ENCODE data around the gene DYNC1LI1. TPM values are rescaled to one million over a fixed set of nuclear protein-coding genes. Genes with fewer than 3 reads are reported as not detected.

The DYNC1LI1 gene
- total and polyA plus RNA-seq, 9 of the 15 experiments (the other 6 are each of a cell fraction or from before 2014, with no cell fraction given), result 21.0 to 85.4 (median 61.3) TPM

DNA sequence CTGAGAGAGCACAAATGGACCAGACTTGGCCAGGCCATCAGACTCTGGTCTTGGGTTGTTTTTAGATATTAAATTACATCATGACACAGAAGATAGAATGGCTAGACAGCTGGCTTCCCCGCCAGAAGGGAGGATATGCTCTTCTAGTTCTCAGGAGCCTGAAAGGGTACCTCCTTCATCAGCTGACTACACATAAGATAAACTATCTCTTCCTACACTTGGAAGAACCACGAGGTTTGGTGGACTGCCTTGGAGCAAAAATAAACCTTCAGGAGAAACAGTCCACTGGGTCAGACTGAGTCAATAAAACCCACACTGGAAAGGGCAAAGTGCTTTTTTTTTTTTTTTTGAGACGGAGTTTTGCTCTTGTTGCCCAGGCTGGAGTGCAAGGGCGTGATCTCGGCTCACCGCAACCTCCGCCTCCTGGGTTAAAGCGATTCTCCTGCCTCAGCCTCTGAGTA lies 26.3 kb upstream of the DYNC1LI1 start (continued):
- TF ChIP-seq, protein P1, sequence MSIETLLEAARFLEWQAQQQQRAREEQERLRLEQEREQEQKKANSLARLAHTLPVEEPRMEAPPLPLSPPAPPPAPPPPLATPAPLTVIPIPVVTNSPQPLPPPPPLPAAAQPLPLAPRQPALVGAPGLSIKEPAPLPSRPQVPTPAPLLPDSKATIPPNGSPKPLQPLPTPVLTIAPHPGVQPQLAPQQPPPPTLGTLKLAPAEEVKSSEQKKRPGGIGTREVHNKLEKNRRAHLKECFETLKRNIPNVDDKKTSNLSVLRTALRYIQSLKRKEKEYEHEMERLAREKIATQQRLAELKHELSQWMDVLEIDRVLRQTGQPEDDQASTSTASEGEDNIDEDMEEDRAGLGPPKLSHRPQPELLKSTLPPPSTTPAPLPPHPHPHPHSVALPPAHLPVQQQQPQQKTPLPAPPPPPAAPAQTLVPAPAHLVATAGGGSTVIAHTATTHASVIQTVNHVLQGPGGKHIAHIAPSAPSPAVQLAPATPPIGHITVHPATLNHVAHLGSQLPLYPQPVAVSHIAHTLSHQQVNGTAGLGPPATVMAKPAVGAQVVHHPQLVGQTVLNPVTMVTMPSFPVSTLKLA (conservative IDR thresholded peaks at IDR 0.05), result peak in 1 of 2 experiments; percentile 55; a peak in 1 of 4 replicates
- TF ChIP-seq, protein P2, sequence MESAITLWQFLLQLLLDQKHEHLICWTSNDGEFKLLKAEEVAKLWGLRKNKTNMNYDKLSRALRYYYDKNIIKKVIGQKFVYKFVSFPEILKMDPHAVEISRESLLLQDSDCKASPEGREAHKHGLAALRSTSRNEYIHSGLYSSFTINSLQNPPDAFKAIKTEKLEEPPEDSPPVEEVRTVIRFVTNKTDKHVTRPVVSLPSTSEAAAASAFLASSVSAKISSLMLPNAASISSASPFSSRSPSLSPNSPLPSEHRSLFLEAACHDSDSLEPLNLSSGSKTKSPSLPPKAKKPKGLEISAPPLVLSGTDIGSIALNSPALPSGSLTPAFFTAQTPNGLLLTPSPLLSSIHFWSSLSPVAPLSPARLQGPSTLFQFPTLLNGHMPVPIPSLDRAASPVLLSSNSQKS (CRISPR knock-in tag; IDR thresholded peaks at IDR 0.05), result no peak
- no peak for TF ChIP-seq HSF4 (CRISPR knock-in tag; IDR thresholded peaks at IDR 0.05; ENCODE audit: borderline replicate concordance)
- TF ChIP-seq, protein P3, sequence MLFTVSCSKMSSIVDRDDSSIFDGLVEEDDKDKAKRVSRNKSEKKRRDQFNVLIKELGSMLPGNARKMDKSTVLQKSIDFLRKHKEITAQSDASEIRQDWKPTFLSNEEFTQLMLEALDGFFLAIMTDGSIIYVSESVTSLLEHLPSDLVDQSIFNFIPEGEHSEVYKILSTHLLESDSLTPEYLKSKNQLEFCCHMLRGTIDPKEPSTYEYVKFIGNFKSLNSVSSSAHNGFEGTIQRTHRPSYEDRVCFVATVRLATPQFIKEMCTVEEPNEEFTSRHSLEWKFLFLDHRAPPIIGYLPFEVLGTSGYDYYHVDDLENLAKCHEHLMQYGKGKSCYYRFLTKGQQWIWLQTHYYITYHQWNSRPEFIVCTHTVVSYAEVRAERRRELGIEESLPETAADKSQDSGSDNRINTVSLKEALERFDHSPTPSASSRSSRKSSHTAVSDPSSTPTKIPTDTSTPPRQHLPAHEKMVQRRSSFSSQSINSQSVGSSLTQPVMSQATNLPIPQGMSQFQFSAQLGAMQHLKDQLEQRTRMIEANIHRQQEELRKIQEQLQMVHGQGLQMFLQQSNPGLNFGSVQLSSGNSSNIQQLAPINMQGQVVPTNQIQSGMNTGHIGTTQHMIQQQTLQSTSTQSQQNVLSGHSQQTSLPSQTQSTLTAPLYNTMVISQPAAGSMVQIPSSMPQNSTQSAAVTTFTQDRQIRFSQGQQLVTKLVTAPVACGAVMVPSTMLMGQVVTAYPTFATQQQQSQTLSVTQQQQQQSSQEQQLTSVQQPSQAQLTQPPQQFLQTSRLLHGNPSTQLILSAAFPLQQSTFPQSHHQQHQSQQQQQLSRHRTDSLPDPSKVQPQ (CRISPR knock-in tag; IDR thresholded peaks at IDR 0.05; ENCODE audit: borderline replicate concordance), result no peak
- no peak for TF ChIP-seq TAF7 (tag; IDR thresholded peaks at IDR 0.05)
- TF ChIP-seq, protein P4, sequence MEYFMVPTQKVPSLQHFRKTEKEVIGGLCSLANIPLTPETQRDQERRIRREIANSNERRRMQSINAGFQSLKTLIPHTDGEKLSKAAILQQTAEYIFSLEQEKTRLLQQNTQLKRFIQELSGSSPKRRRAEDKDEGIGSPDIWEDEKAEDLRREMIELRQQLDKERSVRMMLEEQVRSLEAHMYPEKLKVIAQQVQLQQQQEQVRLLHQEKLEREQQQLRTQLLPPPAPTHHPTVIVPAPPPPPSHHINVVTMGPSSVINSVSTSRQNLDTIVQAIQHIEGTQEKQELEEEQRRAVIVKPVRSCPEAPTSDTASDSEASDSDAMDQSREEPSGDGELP (CRISPR knock-in tag; IDR thresholded peaks at IDR 0.05; ENCODE audit: borderline replicate concordance), result peak; percentile 74
- TF ChIP-seq NFE2 (IDR thresholded peaks at IDR 0.05; ENCODE audit: low read depth), result 0 out of 2 replicates have a peak, but pooled peaks have one; percentile 0

Measured in K562 (cell line).